ENCODE results near the gene ANKRD44.
"Not testable (repeated sequence)": the region's sequence is repeated elsewhere in the genome, so short reads cannot be mapped to it uniquely, and the experiment has no call there.

The ANKRD44 gene

DNA sequence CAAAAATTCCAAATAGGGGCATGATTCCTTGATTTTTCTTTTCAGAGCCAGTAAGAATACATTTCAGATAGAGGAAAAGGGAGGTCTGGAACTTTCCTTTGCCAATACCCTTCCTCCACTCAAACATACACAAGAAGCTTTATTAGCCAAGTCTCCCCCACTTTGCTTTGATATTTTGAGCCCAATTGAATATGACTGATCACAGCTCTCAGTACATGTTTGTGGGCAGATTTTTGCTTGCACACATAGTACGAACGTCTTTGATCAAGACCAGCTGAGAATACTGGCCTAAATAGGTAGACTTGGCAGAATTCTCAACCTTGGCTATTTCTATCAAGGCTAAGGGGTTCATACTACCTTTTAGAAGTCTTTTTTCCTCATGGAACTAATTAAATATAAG, 235.3 kb downstream of the ANKRD44 start:
- no peak for DNase-seq (ENCODE audit: low spot score)

DNA sequence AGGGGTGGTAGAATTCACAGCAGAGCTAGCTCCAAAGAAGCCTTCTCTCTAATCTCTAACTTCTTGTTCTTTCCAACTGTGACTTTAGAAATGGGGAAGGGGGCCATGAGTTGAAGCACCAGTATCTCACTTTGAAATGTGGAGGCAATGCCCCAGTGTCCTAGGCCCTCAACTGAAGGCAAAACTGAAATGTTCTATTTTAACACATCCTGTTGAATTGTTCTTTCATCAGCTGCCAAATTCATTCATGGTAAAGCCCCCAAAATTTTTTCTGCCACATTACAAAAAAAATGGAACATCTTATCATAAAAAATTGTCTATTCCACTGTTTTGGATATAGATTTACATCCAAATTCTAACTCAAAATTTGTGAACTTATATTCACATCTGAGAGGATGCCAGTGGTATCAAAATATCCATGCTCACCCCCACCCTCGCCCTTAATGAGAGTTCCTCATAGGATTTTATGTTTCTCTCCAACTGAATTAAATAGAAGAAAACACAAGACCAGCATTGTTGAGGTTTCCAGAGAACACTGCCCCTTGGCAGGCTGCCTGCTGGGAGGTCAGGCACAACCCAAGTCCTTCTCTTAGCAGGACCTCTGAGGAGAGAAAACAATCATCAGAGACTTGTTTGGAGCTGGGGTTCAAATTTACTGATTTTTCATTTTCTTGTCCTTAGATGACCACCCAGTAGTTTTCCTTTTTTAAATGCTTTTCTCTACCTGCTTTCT, 236.7 kb downstream of the ANKRD44 start:
- DNase-seq (ENCODE audit: low spot score): no peak

GRCh38 chr2:197073270-197073669, 237.3 kb downstream of the ANKRD44 start:
- DNase-seq (ENCODE audit: low spot score): no peak

DNA sequence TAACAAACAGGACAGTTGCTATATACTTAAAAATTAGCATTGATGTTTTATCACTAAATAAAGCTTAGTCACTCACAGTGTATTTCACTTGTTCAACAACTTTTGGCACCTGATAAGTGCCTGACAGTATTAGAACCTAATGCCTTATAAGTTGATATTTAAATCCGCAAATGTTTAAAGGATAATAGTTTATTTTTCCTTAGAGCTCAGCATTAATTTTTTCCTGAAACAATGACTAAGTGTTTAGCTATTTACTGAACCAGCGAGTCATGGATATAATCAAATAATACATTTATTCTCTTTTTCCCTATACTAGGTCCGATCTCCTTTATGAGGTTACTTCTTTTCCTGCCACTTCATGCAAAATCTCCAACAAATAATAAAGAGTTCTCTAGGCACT, 238.0 kb downstream of the ANKRD44 start:
- no peak for DNase-seq (ENCODE audit: low spot score)

DNA sequence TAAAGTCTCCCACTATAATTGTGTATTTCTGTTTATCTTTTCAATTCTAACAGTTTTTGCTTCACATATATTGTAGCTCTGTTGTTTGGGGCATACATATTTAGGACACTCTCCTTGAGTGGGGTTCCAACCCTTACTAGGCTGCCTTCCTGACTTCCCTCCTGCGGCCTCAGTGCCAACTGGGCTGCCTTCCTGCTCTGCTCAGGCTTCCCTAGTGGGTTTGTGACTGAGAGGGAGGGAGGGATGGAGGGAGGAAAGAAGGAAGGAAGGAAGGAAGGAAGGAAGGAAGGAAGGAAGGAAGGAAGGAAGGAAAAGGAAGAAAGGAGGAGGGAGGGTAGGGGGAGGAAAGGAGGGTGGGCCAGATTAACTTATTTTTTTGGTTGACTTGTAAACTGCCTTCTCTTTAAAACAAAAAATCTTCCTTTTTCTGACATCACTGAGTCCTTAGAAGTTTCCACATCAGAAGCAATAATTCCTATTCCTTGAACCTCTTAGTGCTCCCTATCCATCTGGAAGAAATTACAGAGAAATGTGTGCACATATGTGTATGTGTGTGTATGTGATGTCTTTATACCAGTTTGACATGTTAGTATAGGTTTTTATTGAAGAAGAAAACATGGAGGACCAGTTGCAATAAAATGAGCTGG, 238.7 kb downstream of the ANKRD44 start:
- DNase-seq (ENCODE audit: low spot score): no peak

DNA sequence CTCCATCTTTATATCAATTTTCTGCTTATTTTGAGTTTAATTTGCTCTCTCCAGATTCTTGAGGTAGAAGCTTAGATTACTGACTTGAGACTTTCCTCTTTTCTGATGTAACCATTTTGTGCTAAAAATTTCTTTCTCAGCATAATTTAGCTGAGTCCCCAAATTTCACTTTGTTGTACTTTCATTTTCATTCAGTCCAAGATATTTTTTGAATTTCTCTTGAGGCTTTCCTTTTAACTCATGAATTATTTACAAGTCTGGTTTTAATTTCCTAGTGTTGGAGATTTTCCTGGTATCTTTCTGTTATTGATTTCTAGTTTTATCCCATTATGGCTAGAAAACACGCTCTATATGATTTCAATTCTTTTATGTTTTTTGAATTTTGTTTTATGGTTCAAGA, 239.4 kb downstream of the ANKRD44 start:
- DNase-seq (ENCODE audit: low spot score): no peak

- no peak for DNase-seq (ENCODE audit: low spot score)
Measured at GRCh38 chr2:197069958-197070357, 240.6 kb downstream of the ANKRD44 start.

DNA sequence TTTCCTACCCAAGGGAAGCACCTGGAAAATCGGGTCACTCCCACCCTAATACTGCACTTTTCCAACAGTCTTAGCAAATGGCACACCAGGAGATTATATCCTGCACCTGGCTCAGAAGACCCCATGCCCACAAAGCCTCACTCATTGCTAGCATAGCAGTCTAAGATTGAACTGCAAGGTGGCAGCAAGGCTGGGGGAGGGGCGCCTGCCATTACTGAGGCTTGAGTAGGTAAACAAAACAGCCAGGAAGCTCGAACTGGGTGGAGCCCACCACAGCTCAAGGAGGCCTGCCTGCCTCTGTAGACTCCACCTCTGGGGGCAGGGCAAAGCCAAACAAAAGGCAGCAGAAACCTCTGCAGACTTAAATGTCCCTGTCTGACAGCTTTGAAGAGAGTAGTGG, 248.0 kb downstream of the ANKRD44 start:
- not testable (repeated sequence) for DNase-seq (ENCODE audit: low spot score)

GRCh38 chr2:197059477-197059876, 251.1 kb downstream of the ANKRD44 start:
- no peak for DNase-seq (ENCODE audit: low spot score)

- DNase-seq (ENCODE audit: low spot score): no peak
Measured at GRCh38 chr2:197058777-197059300, 251.7 kb downstream of the ANKRD44 start.

- DNase-seq (ENCODE audit: low spot score): no peak
Measured at GRCh38 chr2:197057959-197058358, 252.6 kb downstream of the ANKRD44 start.

- no peak for DNase-seq (ENCODE audit: low spot score)
Measured at GRCh38 chr2:197055045-197055444, 255.5 kb downstream of the ANKRD44 start.

GRCh38 chr2:197054437-197054836, 256.1 kb downstream of the ANKRD44 start:
- no peak for DNase-seq (ENCODE audit: low spot score)

DNA sequence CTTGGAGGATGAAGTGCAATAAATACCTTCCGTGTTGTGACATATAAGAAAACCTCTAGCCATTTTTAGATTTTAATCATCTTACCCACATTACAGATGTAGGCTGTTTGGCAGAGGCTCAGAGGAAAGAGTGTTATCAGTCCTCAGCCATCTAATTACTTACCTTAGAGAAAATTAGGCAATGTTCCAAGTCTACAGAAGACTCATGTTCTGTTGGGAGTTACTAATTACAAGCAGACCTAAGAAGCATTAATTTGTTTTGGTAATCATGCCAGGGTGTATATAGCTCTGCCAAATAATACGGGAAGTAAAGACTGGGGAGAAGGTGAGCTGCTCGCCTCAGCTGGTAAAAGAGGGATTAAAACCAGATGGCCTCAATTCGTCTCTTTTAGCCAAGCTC, 258.2 kb downstream of the ANKRD44 start:
- no peak for DNase-seq (ENCODE audit: low spot score)

GRCh38 chr2:197045115-197045514, 265.5 kb downstream of the ANKRD44 start:
- DNase-seq (ENCODE audit: low spot score): no peak

- no peak for DNase-seq (ENCODE audit: low spot score)
Measured at GRCh38 chr2:197042739-197043196, 267.8 kb downstream of the ANKRD44 start.

DNA sequence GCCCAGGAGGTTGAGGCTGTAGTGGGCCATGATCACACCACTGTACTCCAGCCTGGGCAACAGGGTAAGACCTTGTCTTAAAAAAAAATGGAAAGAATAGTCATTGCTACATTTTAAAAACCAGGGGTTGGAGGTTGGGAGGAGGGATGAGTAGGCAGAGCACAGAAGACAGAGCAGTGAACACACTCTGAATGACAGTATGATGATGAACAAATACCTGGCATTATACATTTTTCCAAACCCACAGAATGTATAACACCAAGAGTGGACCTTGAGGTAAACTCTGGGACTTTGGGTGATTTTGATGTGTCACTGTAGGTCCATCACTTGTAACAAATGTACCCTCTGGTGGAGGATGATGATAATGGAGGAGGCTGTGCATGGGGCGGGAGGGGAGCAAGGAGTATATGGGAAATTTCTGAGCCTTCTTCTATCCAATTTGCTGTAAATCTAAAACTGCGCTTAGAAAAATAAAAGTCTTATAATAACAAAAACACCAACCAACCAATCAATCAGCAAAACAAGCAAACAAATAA, 272.6 kb downstream of the ANKRD44 start:
- DNase-seq (ENCODE audit: low spot score): no peak

DNA sequence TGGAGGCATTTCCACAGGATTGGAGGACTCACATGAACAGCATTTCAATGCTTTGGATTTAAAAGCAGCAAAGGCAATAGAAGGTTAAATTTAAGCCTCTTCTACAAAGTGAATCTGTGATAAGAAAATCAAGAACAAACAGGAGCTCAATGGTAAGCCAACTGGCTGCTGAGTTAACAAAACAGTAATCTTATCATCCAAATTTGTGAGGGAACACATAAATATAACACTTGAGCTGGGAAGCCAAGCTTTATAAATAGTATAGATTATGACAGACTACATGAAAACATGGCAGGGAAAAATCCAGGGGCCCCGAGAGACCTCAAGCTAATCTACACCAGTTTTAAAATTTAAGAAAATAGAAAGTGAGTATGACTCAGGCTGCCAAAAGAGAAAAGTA, 275.6 kb downstream of the ANKRD44 start:
- no peak for DNase-seq (ENCODE audit: low spot score)

- no peak for DNase-seq (ENCODE audit: low spot score)
Measured at GRCh38 chr2:197034292-197034691, 276.3 kb downstream of the ANKRD44 start.

- no peak for DNase-seq (ENCODE audit: low spot score)
Measured at GRCh38 chr2:197033222-197033621, 277.4 kb downstream of the ANKRD44 start.

- DNase-seq (ENCODE audit: low spot score): no peak
Measured at GRCh38 chr2:197031803-197032202, 278.8 kb downstream of the ANKRD44 start.

GRCh38 chr2:197030090-197030489, 280.5 kb downstream of the ANKRD44 start:
- no peak for DNase-seq (ENCODE audit: low spot score)

DNA sequence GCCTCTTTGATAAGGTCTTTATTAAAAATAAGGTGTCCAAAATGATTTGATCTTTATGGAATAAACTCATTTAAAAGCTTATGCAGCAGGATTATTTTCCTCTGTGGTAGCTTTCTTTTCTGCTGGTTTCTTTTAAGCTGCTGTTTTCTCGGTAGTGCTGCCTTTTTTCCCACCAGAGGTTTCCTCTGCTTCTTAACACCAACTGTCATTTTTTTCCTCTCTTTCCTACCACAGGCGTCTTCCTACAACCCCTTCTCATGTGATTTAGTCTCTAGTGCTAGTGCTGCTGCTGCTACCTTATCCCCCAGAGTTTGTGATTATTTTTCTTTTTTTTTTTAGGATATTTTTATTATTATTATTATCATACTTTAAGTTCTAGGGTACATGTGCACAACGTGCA, 281.9 kb downstream of the ANKRD44 start:
- no peak for DNase-seq (ENCODE audit: low spot score)

All from hematopoietic multipotent progenitor cell treated with erythropoietin and hydrocortisone succinate and interleukin-3 and kit ligand, for 17 days (in vitro differentiated cells).